WTC11 (cell line): ENCODE data around the gene SLC2A4. TPM values are rescaled to one million over a fixed set of nuclear protein-coding genes. Genes with fewer than 3 reads are reported as not detected.

Experiments used
- ATAC-seq: fragments of 200-7000 bp; cut with Tn5 transposase; 2 replicates; pipeline ENCODE4 v1.10.0; 2021; ENCODE audit warnings: mild to moderate bottlenecking, moderate library complexity
- CTCF ChIA-PET: fragments of 300-600 bp; sonication (Branson Sonifier 250); formaldehyde crosslinking; loops from one replicate; lab custom pipeline; 2021; ENCODE audit warnings: antibody characterized with exemption; lab: Charles Lee
- POLR2A ChIA-PET: fragments of 350-600 bp; sonication (Branson Sonifier 250); formaldehyde crosslinking; loops from one replicate; lab custom pipeline; 2021; ENCODE audit warnings: antibody characterized with exemption; lab: Charles Lee
- DNase-seq: peaks from one replicate; pipeline ENCODE4 v3.0.0; 2021; ENCODE audit warnings: low spot score
- H3K27ac Mint-ChIP-seq: 2 replicates; pipeline ENCODE4 v1.8.0; 2021; ENCODE audit warnings: mixed read lengths
- H3K27me3 Mint-ChIP-seq: 2 replicates; pipeline ENCODE4 v1.8.0; 2021; ENCODE audit warnings: low read depth, mild to moderate bottlenecking, moderate library complexity, mixed read lengths
- H3K36me3 Mint-ChIP-seq: 2 replicates; pipeline ENCODE4 v1.8.0; 2021; ENCODE audit warnings: mixed read lengths
- H3K4me1 Mint-ChIP-seq: 2 replicates; pipeline ENCODE4 v1.8.0; 2022; ENCODE audit warnings: mixed read lengths
- H3K4me3 Mint-ChIP-seq: 2 replicates; pipeline ENCODE4 v1.8.0; 2021; ENCODE audit warnings: mild to moderate bottlenecking, moderate library complexity, mixed read lengths
- H3K9me3 Mint-ChIP-seq: 2 replicates; pipeline ENCODE4 v1.8.0; 2021; ENCODE audit warnings: mixed read lengths
- CBFB ChIP-seq: sonication (generic); formaldehyde crosslinking; IDR thresholded peaks from 2 replicates; pipeline ENCODE4 v1.8.1; 2022; ENCODE audit warnings: mild to moderate bottlenecking, low read depth, missing genetic modification reagents
- ESRRA ChIP-seq: sonication (generic); formaldehyde crosslinking; IDR thresholded peaks from 2 replicates; pipeline ENCODE4 v1.8.1; 2022; ENCODE audit warnings: mild to moderate bottlenecking, missing genetic modification reagents, borderline replicate concordance
- JUN ChIP-seq: sonication (generic); formaldehyde crosslinking; IDR thresholded peaks from 2 replicates; pipeline ENCODE4 v1.8.0; 2023; ENCODE audit warnings: mild to moderate bottlenecking, missing genetic modification reagents
- SOX15 ChIP-seq: fragments of 250-450 bp; sonication (Bioruptor Pico); IDR thresholded peaks from 2 replicates; pipeline ENCODE4 v1.9.0; 2021; ENCODE audit warnings: mild to moderate bottlenecking
- TEAD1 ChIP-seq: sonication (generic); formaldehyde crosslinking; IDR thresholded peaks from 2 replicates; pipeline ENCODE4 v1.8.0; 2022; ENCODE audit warnings: mild to moderate bottlenecking, missing genetic modification reagents
- ZBTB21 ChIP-seq: sonication (generic); formaldehyde crosslinking; IDR thresholded peaks from 2 replicates; pipeline ENCODE4 v1.8.1; 2023; ENCODE audit warnings: mild to moderate bottlenecking, missing genetic modification reagents, borderline replicate concordance
- total RNA-seq: library from RNA; stranded (reverse); gene quantifications from 3 replicates; pipeline ENCODE4 v1.2.3, GENCODE V29; 2021
- TF ChIP-seq, protein P1 (sequence below): sonication (generic); formaldehyde crosslinking; IDR thresholded peaks from 2 replicates; pipeline ENCODE4 v1.8.1; 2023; ENCODE audit warnings: mild to moderate bottlenecking, missing genetic modification reagents, borderline replicate concordance
- TF ChIP-seq, protein P2 (sequence below): sonication (generic); formaldehyde crosslinking; IDR thresholded peaks from 2 replicates; pipeline ENCODE4 v1.8.1; 2022; ENCODE audit warnings: mild to moderate bottlenecking, moderate library complexity, missing genetic modification reagents
- TF ChIP-seq, protein P3 (sequence below): sonication (generic); formaldehyde crosslinking; IDR thresholded peaks from 2 replicates; pipeline ENCODE4 v1.8.0; 2023; ENCODE audit warnings: missing genetic modification reagents, mild to moderate bottlenecking, borderline replicate concordance
- TF ChIP-seq, protein P4 (sequence below): sonication (generic); formaldehyde crosslinking; IDR thresholded peaks from 2 replicates; pipeline ENCODE4 v1.8.0; 2022; ENCODE audit warnings: mild to moderate bottlenecking, missing genetic modification reagents
- TF ChIP-seq, protein P5 (sequence below): sonication (generic); formaldehyde crosslinking; IDR thresholded peaks from 2 replicates; pipeline ENCODE4 v1.8.1; 2023; ENCODE audit warnings: mild to moderate bottlenecking, missing genetic modification reagents
- TF ChIP-seq, protein P6 (sequence below): sonication (generic); formaldehyde crosslinking; IDR thresholded peaks from 2 replicates; pipeline ENCODE4 v1.8.1; 2022; ENCODE audit warnings: mild to moderate bottlenecking, missing genetic modification reagents, moderate library complexity, borderline replicate concordance

The SLC2A4 gene
- total RNA-seq, 1 experiment from 2014 or later, result 6.4 TPM

DNA sequence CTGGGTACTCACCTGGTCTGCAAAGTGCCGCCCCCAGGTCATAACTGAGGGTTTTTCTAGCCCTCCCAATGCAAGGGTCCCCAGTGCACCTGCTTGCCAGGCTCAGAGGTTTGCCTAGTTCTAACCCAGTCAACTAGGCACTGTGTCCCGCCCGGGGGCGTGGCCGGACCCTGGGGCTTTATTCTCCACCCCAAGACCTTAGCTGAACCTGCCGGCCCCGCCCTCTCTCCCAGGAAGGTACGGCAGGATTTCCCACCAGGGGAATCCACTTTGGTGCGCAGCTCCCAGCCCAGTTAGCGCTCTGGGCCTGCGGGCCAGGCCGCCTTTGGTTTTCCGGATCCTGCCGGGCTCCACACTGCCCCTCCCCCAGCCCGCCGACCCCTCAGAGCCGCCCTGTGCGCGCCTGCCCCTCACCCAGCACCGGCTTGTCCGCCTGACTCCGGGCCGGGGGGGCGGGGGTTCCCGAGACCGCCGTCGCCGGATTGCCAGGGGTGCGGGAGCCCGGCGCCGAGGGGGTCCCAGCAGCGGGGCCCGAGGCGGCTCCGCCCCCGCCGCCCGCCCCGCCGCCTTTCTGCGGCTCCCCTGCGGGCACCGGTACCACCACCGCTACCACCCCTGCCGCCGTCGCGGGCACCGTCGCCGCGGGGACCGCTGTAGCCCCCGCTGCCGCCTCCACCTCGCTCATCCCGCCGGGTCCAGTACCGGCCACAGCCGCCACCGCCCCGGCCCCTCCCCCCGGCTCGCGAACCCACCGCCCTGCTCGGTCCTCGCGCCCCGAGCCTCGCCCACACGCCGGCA, 12.5 kb downstream of the SLC2A4 start (continued):
- TF ChIP-seq, protein P1, sequence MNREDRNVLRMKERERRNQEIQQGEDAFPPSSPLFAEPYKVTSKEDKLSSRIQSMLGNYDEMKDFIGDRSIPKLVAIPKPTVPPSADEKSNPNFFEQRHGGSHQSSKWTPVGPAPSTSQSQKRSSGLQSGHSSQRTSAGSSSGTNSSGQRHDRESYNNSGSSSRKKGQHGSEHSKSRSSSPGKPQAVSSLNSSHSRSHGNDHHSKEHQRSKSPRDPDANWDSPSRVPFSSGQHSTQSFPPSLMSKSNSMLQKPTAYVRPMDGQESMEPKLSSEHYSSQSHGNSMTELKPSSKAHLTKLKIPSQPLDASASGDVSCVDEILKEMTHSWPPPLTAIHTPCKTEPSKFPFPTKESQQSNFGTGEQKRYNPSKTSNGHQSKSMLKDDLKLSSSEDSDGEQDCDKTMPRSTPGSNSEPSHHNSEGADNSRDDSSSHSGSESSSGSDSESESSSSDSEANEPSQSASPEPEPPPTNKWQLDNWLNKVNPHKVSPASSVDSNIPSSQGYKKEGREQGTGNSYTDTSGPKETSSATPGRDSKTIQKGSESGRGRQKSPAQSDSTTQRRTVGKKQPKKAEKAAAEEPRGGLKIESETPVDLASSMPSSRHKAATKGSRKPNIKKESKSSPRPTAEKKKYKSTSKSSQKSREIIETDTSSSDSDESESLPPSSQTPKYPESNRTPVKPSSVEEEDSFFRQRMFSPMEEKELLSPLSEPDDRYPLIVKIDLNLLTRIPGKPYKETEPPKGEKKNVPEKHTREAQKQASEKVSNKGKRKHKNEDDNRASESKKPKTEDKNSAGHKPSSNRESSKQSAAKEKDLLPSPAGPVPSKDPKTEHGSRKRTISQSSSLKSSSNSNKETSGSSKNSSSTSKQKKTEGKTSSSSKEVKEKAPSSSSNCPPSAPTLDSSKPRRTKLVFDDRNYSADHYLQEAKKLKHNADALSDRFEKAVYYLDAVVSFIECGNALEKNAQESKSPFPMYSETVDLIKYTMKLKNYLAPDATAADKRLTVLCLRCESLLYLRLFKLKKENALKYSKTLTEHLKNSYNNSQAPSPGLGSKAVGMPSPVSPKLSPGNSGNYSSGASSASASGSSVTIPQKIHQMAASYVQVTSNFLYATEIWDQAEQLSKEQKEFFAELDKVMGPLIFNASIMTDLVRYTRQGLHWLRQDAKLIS (CRISPR knock-in tag), result no peak
- TF ChIP-seq JUN (CRISPR knock-in tag) (peak; percentile 29; the same call in 1 of the 2 replicates), TEAD1 (CRISPR knock-in tag) (no peak), ESRRA (CRISPR knock-in tag) (peak; percentile 75; the same call in 1 of the 2 replicates)
- TF ChIP-seq, protein P2, sequence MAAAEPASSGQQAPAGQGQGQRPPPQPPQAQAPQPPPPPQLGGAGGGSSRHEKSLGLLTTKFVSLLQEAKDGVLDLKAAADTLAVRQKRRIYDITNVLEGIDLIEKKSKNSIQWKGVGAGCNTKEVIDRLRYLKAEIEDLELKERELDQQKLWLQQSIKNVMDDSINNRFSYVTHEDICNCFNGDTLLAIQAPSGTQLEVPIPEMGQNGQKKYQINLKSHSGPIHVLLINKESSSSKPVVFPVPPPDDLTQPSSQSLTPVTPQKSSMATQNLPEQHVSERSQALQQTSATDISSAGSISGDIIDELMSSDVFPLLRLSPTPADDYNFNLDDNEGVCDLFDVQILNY (CRISPR knock-in tag), result 0 out of 2 replicates have a peak, but pooled peaks have one; percentile 20
- TF ChIP-seq, protein P3, sequence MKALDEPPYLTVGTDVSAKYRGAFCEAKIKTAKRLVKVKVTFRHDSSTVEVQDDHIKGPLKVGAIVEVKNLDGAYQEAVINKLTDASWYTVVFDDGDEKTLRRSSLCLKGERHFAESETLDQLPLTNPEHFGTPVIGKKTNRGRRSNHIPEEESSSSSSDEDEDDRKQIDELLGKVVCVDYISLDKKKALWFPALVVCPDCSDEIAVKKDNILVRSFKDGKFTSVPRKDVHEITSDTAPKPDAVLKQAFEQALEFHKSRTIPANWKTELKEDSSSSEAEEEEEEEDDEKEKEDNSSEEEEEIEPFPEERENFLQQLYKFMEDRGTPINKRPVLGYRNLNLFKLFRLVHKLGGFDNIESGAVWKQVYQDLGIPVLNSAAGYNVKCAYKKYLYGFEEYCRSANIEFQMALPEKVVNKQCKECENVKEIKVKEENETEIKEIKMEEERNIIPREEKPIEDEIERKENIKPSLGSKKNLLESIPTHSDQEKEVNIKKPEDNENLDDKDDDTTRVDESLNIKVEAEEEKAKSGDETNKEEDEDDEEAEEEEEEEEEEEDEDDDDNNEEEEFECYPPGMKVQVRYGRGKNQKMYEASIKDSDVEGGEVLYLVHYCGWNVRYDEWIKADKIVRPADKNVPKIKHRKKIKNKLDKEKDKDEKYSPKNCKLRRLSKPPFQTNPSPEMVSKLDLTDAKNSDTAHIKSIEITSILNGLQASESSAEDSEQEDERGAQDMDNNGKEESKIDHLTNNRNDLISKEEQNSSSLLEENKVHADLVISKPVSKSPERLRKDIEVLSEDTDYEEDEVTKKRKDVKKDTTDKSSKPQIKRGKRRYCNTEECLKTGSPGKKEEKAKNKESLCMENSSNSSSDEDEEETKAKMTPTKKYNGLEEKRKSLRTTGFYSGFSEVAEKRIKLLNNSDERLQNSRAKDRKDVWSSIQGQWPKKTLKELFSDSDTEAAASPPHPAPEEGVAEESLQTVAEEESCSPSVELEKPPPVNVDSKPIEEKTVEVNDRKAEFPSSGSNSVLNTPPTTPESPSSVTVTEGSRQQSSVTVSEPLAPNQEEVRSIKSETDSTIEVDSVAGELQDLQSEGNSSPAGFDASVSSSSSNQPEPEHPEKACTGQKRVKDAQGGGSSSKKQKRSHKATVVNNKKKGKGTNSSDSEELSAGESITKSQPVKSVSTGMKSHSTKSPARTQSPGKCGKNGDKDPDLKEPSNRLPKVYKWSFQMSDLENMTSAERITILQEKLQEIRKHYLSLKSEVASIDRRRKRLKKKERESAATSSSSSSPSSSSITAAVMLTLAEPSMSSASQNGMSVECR, result no peak

DNA sequence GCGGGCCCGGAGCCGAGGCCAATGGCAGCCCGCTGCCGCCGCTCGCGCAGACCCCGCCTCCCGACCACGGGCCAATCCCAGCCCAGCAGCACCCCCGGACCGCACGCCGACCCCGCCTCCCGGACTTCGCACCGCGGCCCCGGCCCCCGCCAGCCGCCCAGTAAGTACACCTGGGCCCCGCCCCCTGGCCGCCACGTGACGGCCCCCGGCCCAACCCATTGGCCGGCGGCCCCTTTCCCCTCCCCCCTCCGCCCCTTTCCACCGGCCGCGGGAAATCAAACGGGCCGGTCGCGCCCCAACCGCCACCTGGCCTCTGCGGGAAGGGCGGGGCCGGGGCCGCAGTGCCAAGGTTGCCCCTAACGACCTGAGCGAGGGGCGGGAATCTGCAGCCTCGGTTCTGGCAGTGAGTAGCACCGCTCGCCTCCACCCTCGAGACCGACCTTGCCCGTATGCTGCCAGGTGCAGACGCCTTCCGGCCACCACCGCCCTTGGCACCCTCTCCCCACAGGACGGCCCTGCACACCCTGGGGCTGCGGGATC, 13.2 kb downstream of the SLC2A4 start, which contains the start of gene YBX2:
TSS of gene YBX2 (minus strand) at position 26 of the 540 bp plus-strand sequence. CDS start 139 bp downstream, outside the sequence.
- ATAC-seq, result peak; percentile 85
- H3K27me3 Mint-ChIP-seq, result peaks cover 71% of the 10 kb centered on the region
- H3K4me1 Mint-ChIP-seq, result peaks cover 27% of the 10 kb centered on the region
- TF ChIP-seq, protein P1 (CRISPR knock-in tag), result 0 out of 2 replicates have a peak, but pooled peaks have one; percentile 41
- TF ChIP-seq ZBTB21 (CRISPR knock-in tag), result peak; percentile 16; the same call in 1 of the 2 replicates
- no peak for TF ChIP-seq SOX15 (CRISPR knock-in tag)
- TF ChIP-seq, protein P4, sequence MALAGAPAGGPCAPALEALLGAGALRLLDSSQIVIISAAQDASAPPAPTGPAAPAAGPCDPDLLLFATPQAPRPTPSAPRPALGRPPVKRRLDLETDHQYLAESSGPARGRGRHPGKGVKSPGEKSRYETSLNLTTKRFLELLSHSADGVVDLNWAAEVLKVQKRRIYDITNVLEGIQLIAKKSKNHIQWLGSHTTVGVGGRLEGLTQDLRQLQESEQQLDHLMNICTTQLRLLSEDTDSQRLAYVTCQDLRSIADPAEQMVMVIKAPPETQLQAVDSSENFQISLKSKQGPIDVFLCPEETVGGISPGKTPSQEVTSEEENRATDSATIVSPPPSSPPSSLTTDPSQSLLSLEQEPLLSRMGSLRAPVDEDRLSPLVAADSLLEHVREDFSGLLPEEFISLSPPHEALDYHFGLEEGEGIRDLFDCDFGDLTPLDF (CRISPR knock-in tag), result 0 out of 2 replicates have a peak, but pooled peaks have one; percentile 78
- TF ChIP-seq CBFB (CRISPR knock-in tag), result 0 out of 2 replicates have a peak, but pooled peaks have one; percentile 5
- TF ChIP-seq, protein P5, sequence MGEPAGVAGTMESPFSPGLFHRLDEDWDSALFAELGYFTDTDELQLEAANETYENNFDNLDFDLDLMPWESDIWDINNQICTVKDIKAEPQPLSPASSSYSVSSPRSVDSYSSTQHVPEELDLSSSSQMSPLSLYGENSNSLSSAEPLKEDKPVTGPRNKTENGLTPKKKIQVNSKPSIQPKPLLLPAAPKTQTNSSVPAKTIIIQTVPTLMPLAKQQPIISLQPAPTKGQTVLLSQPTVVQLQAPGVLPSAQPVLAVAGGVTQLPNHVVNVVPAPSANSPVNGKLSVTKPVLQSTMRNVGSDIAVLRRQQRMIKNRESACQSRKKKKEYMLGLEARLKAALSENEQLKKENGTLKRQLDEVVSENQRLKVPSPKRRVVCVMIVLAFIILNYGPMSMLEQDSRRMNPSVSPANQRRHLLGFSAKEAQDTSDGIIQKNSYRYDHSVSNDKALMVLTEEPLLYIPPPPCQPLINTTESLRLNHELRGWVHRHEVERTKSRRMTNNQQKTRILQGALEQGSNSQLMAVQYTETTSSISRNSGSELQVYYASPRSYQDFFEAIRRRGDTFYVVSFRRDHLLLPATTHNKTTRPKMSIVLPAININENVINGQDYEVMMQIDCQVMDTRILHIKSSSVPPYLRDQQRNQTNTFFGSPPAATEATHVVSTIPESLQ (CRISPR knock-in tag), result no peak
- TF ChIP-seq, protein P6, sequence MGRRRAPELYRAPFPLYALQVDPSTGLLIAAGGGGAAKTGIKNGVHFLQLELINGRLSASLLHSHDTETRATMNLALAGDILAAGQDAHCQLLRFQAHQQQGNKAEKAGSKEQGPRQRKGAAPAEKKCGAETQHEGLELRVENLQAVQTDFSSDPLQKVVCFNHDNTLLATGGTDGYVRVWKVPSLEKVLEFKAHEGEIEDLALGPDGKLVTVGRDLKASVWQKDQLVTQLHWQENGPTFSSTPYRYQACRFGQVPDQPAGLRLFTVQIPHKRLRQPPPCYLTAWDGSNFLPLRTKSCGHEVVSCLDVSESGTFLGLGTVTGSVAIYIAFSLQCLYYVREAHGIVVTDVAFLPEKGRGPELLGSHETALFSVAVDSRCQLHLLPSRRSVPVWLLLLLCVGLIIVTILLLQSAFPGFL (CRISPR knock-in tag), result no peak

More for the DNA sequence above, 13.2 kb downstream of the SLC2A4 start, which contains the start of gene YBX2:
- Mint-ChIP-seq H3K4me3 (peak within 1 kb of the TSS; percentile 70), H3K36me3 (no peaks in the 10 kb centered on the region), H3K9me3 (no peaks in the 10 kb centered on the region), H3K27ac (peak within 1 kb of the TSS; percentile 78; the same call in 1 of the 2 replicates)
- ChIA-PET CTCF (no interaction called here), POLR2A (no interaction called here)
- peak; percentile 99 for DNase-seq
